HG02571 (cell line): ENCODE data around the gene SHKBP1.
"Not testable (repeated sequence)": the region's sequence is repeated elsewhere in the genome, so short reads cannot be mapped to it uniquely, and the experiment has no call there.

Experiments
- ATAC-seq: cut with Tn5 transposase; IDR thresholded peaks from one replicate; pipeline ENCODE4 v1.9.1; 2021; ENCODE audit warnings: mild to moderate bottlenecking, moderate library complexity; ENCODE audit not compliant: unreplicated experiment

The SHKBP1 gene

GRCh38 chr19:40612831-40613689 lies 36.4 kb downstream of the SHKBP1 start:
- no peak for ATAC-seq

- peak; percentile 52 for ATAC-seq
Observed at GRCh38 chr19:40613690-40614621, 37.3 kb downstream of the SHKBP1 start.

- no peak for ATAC-seq
Observed at GRCh38 chr19:40614622-40615411, 38.1 kb downstream of the SHKBP1 start.

- no peak for ATAC-seq
Observed at GRCh38 chr19:40616178-40616577, 39.5 kb downstream of the SHKBP1 start.

GRCh38 chr19:40616941-40617340 lies 40.3 kb downstream of the SHKBP1 start:
- ATAC-seq, result no peak

GRCh38 chr19:40617961-40618360 lies 41.3 kb downstream of the SHKBP1 start:
- no peak for ATAC-seq

- no peak for ATAC-seq
Observed at GRCh38 chr19:40619333-40620160, 42.9 kb downstream of the SHKBP1 start.

- no peak for ATAC-seq
Observed at GRCh38 chr19:40620161-40620485, 43.5 kb downstream of the SHKBP1 start.

GRCh38 chr19:40621283-40621682 lies 44.6 kb downstream of the SHKBP1 start:
- ATAC-seq, result no peak

- no peak for ATAC-seq
Observed at GRCh38 chr19:40621966-40622772, 45.5 kb downstream of the SHKBP1 start.

GRCh38 chr19:40622773-40623075 lies 46.1 kb downstream of the SHKBP1 start:
- ATAC-seq, result no peak

- ATAC-seq, result no peak
Observed at GRCh38 chr19:40623403-40624251, 47.0 kb downstream of the SHKBP1 start.

- ATAC-seq, result not testable (repeated sequence)
Observed at GRCh38 chr19:40624369-40625153, 47.9 kb downstream of the SHKBP1 start.

GRCh38 chr19:40625406-40626120 lies 48.9 kb downstream of the SHKBP1 start:
- no peak for ATAC-seq

- ATAC-seq, result no peak
Observed at GRCh38 chr19:40626918-40627317, 50.2 kb downstream of the SHKBP1 start.

- no peak for ATAC-seq
Observed at GRCh38 chr19:40627486-40628279, 51.0 kb downstream of the SHKBP1 start.
